RWPE2 (cell line): ENCODE data around the gene SLX4IP.

Experiments used
- ATAC-seq: fragments of 200-7000 bp; cut with Tn5 transposase; 3 replicates; pipeline ENCODE4 v1.9.1; 2021; ENCODE audit warnings: low read depth
- DNase-seq: peaks from one replicate; pipeline ENCODE4 v3.0.0-alpha.2; 2020; ENCODE audit warnings: low spot score
- H3K27ac ChIP-seq: fragments of 450-650 bp; 2 replicates; pipeline ENCODE4 v1.5.1; 2017; ENCODE audit warnings: mild to moderate bottlenecking; ENCODE audit not compliant: poor library complexity, severe bottlenecking
- H3K27me3 ChIP-seq: fragments of 250-450 bp; sonication (Bioruptor Pico); 2 replicates; pipeline ENCODE4 v1.5.1; 2021; ENCODE audit warnings: mild to moderate bottlenecking, moderate library complexity; ENCODE audit not compliant: insufficient read depth, poor library complexity, severe bottlenecking
- H3K36me3 ChIP-seq: fragments of 250-450 bp; sonication (Bioruptor Pico); 2 replicates; pipeline ENCODE4 v1.5.1; 2020; ENCODE audit warnings: low read depth, mild to moderate bottlenecking, moderate library complexity
- H3K4me1 ChIP-seq: fragments of 250-450 bp; sonication (Bioruptor Pico); 2 replicates; pipeline ENCODE4 v1.5.1; 2021; ENCODE audit warnings: mild to moderate bottlenecking, moderate library complexity; ENCODE audit not compliant: insufficient read depth, poor library complexity, severe bottlenecking
- H3K4me3 ChIP-seq: fragments of 250-450 bp; sonication (Bioruptor Pico); 2 replicates; pipeline ENCODE4 v1.5.1; 2021; ENCODE audit warnings: mild to moderate bottlenecking, moderate library complexity; ENCODE audit not compliant: severe bottlenecking
- H3K9me3 ChIP-seq: fragments of 250-450 bp; sonication (Bioruptor Pico); 2 replicates; pipeline ENCODE4 v1.5.1; 2021; ENCODE audit warnings: mild to moderate bottlenecking, moderate library complexity; ENCODE audit not compliant: severe bottlenecking
- CTCF ChIP-seq: fragments of 450-650 bp; IDR thresholded peaks from one replicate; pipeline ENCODE4 v1.5.1; 2017; ENCODE audit warnings: mild to moderate bottlenecking, moderate library complexity; ENCODE audit not compliant: poor library complexity, severe bottlenecking

Gene SLX4IP

GRCh38 chr20:10648651-10649050 is 213.5 kb downstream of the SLX4IP start:
- H3K27ac ChIP-seq = no peak overlapping the region
- no peaks in the 10 kb centered on the region for H3K27me3 ChIP-seq
- no peak for TF ChIP-seq CTCF
- DNase-seq (no peak), ATAC-seq (no peak)
- H3K36me3 ChIP-seq = peaks cover 98% of the 10 kb centered on the region
- H3K9me3 ChIP-seq = no peaks in the 10 kb centered on the region
- H3K4me1 ChIP-seq = no peaks in the 10 kb centered on the region
- H3K4me3 ChIP-seq = no peak overlapping the region

GRCh38 chr20:10649080-10649796 is 214.1 kb downstream of the SLX4IP start:
- no peak overlapping the region for H3K27ac ChIP-seq

GRCh38 chr20:10649797-10650160 is 214.7 kb downstream of the SLX4IP start:
- Histone ChIP-seq H3K4me1 (peaks cover 1% of the 10 kb centered on the region), H3K36me3 (peaks cover 98% of the 10 kb centered on the region), H3K27me3 (no peaks in the 10 kb centered on the region), H3K27ac (no peak overlapping the region), H3K9me3 (no peaks in the 10 kb centered on the region), H3K4me3 (no peak overlapping the region)
- DNase-seq = no peak
- ATAC-seq = no peak
- no peak for TF ChIP-seq CTCF

More at GRCh38 chr20:10649080-10649796, 214.1 kb downstream of the SLX4IP start:
- H3K4me1 ChIP-seq = no peaks in the 10 kb centered on the region
- ATAC-seq (no peak), DNase-seq (no peak)
- TF ChIP-seq CTCF = no peak
- H3K9me3 ChIP-seq = no peaks in the 10 kb centered on the region
- no peak overlapping the region for H3K4me3 ChIP-seq
- no peaks in the 10 kb centered on the region for H3K27me3 ChIP-seq
- H3K36me3 ChIP-seq = peaks cover 98% of the 10 kb centered on the region

GRCh38 chr20:10651227-10651990 is 216.3 kb downstream of the SLX4IP start:
- peaks cover 11% of the 10 kb centered on the region for H3K4me1 ChIP-seq
- H3K4me3 ChIP-seq = no peak overlapping the region
- DNase-seq (no peak), ATAC-seq (no peak)
- H3K36me3 ChIP-seq = peaks cover 98% of the 10 kb centered on the region
- H3K27ac ChIP-seq = peak overlapping the region; percentile 33
- H3K9me3 ChIP-seq = no peaks in the 10 kb centered on the region
- H3K27me3 ChIP-seq = no peaks in the 10 kb centered on the region
- TF ChIP-seq CTCF = no peak

GRCh38 chr20:10652185-10652584 is 217.1 kb downstream of the SLX4IP start:
- Histone ChIP-seq H3K4me1 (peaks cover 11% of the 10 kb centered on the region), H3K4me3 (no peak overlapping the region), H3K9me3 (no peaks in the 10 kb centered on the region), H3K36me3 (peaks cover 98% of the 10 kb centered on the region), H3K27me3 (no peaks in the 10 kb centered on the region), H3K27ac (peak overlapping the region; percentile 33)
- TF ChIP-seq CTCF = no peak
- ATAC-seq (no peak), DNase-seq (no peak)
